ENCODE measurements around the gene PPFIA2.

PPFIA2 gene

GRCh38 chr12:81333812-81334211 lies 425.3 kb downstream of the PPFIA2 start:
- no peaks in the 10 kb centered on the region for H3K79me2 ChIP-seq (ENCODE audit: insufficient read depth, low read depth)
- no peak for TF ChIP-seq CTCF (conservative IDR thresholded peaks at IDR 0.05; ENCODE audit: low read depth, low read length)

GRCh38 chr12:81332054-81332453 lies 427.1 kb downstream of the PPFIA2 start:
- TF ChIP-seq CTCF (conservative IDR thresholded peaks at IDR 0.05; ENCODE audit: low read depth, low read length): no peak
- no peak overlapping the region for H3K27ac ChIP-seq
- H3K4me2 ChIP-seq: no peak overlapping the region
- no peak overlapping the region for H3K9ac ChIP-seq
- H3K4me3 ChIP-seq (IDR thresholded peaks at IDR 0.05; ENCODE audit: insufficient read depth, low read depth, low read length): no peak overlapping the region
- no peak overlapping the region for H2AFZ ChIP-seq (ENCODE audit: low read depth)
- H4K20me1 ChIP-seq (ENCODE audit: insufficient read depth): no peaks in the 10 kb centered on the region
- no peaks in the 10 kb centered on the region for H3K4me1 ChIP-seq (ENCODE audit: low read depth, poor library complexity, severe bottlenecking)
- H3K27me3 ChIP-seq (ENCODE audit: insufficient read depth, low read depth): no peaks in the 10 kb centered on the region
- H3K79me2 ChIP-seq (ENCODE audit: insufficient read depth, low read depth): no peaks in the 10 kb centered on the region
- no peaks in the 10 kb centered on the region for H3K36me3 ChIP-seq (ENCODE audit: insufficient read depth)

More at GRCh38 chr12:81333812-81334211, 425.3 kb downstream of the PPFIA2 start:
- Histone ChIP-seq H3K36me3 (ENCODE audit: insufficient read depth) (no peaks in the 10 kb centered on the region), H4K20me1 (ENCODE audit: insufficient read depth) (no peaks in the 10 kb centered on the region), H3K4me2 (no peak overlapping the region), H3K4me3 (IDR thresholded peaks at IDR 0.05; ENCODE audit: insufficient read depth, low read depth, low read length) (no peak overlapping the region), H3K9ac (no peak overlapping the region), H3K27ac (no peak overlapping the region), H3K4me1 (ENCODE audit: low read depth, poor library complexity, severe bottlenecking) (no peaks in the 10 kb centered on the region), H2AFZ (ENCODE audit: low read depth) (no peak overlapping the region), H3K27me3 (ENCODE audit: insufficient read depth, low read depth) (no peaks in the 10 kb centered on the region)

- TF ChIP-seq CTCF (conservative IDR thresholded peaks at IDR 0.05; ENCODE audit: low read depth, low read length): 0 out of 2 replicates have a peak, but pooled peaks have one; percentile 16
- no peaks in the 10 kb centered on the region for H3K4me1 ChIP-seq (ENCODE audit: low read depth, poor library complexity, severe bottlenecking)
- no peaks in the 10 kb centered on the region for H3K79me2 ChIP-seq (ENCODE audit: insufficient read depth, low read depth)
- no peak overlapping the region for H3K27ac ChIP-seq
- no peak overlapping the region for H2AFZ ChIP-seq (ENCODE audit: low read depth)
- H3K27me3 ChIP-seq (ENCODE audit: insufficient read depth, low read depth): no peaks in the 10 kb centered on the region
- no peaks in the 10 kb centered on the region for H3K36me3 ChIP-seq (ENCODE audit: insufficient read depth)
- H4K20me1 ChIP-seq (ENCODE audit: insufficient read depth): no peaks in the 10 kb centered on the region
- H3K4me3 ChIP-seq (IDR thresholded peaks at IDR 0.05; ENCODE audit: insufficient read depth, low read depth, low read length): no peak overlapping the region
- H3K4me2 ChIP-seq: no peak overlapping the region
- H3K9ac ChIP-seq: no peak overlapping the region
Measured at GRCh38 chr12:81330480-81330879, 428.7 kb downstream of the PPFIA2 start.

- Histone ChIP-seq H3K36me3 (ENCODE audit: insufficient read depth) (no peaks in the 10 kb centered on the region), H3K4me1 (ENCODE audit: low read depth, poor library complexity, severe bottlenecking) (no peaks in the 10 kb centered on the region), H3K4me3 (IDR thresholded peaks at IDR 0.05; ENCODE audit: insufficient read depth, low read depth, low read length) (no peak overlapping the region), H2AFZ (ENCODE audit: low read depth) (peak overlapping the region; percentile 16; the same call in 1 of the 2 replicates), H3K27me3 (ENCODE audit: insufficient read depth, low read depth) (no peaks in the 10 kb centered on the region), H3K27ac (no peak overlapping the region), H3K4me2 (no peak overlapping the region), H4K20me1 (ENCODE audit: insufficient read depth) (no peaks in the 10 kb centered on the region), H3K9ac (no peak overlapping the region), H3K79me2 (ENCODE audit: insufficient read depth, low read depth) (no peaks in the 10 kb centered on the region)
- peak; percentile 83 for TF ChIP-seq CTCF (conservative IDR thresholded peaks at IDR 0.05; ENCODE audit: low read depth, low read length)
Measured at GRCh38 chr12:81329085-81329484, 430.1 kb downstream of the PPFIA2 start.
